Keratinocyte (primary cell): ENCODE data around the gene CREBRF.

ENCODE experiments used
- EZH2 ChIP-seq: IDR thresholded peaks from one replicate; pipeline ENCODE4 v1.6.1; 2012; ENCODE audit warnings: inconsistent platforms, mild to moderate bottlenecking, low read length, moderate library complexity
- TF ChIP-seq, protein P1 (sequence below), 3 experiments: IDR thresholded peaks in 1 of 3; conservative IDR thresholded peaks in 1 of 3; optimal IDR thresholded peaks in 1 of 3; 2 replicates in 2 of 3; 3 replicates in 1 of 3; pipeline versions ENCODE3 to v1.5.1; 2011; ENCODE audit warnings: low read length in 3 of 3, mild to moderate bottlenecking in 3 of 3, moderate library complexity in 2 of 3, control low read depth in 1 of 3, inconsistent platforms in 1 of 3; ENCODE audit not compliant: insufficient read depth in 2 of 3; ENCODE audit errors: extremely low read depth in 1 of 3

DNA sequence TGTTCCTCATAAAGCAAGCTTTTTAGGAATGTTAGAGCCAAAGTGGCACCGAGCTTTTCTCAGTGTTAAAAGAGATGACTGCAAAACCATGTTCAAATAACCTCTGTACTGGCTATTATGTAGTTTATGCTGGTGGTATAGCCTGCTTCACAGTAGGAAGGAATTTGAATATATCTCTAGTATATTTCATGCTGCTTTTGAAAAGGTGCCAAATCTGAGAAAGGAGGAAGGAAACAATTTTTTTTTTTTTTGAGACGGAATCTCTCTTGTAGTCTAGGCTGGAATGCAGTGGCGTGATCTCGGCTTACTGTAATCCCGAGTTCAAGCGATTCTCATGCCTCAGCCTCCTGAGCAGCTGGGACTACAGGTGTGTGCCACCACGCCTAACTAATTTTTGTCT, 13.5 kb downstream of the CREBRF start:
- TF ChIP-seq, protein P1, sequence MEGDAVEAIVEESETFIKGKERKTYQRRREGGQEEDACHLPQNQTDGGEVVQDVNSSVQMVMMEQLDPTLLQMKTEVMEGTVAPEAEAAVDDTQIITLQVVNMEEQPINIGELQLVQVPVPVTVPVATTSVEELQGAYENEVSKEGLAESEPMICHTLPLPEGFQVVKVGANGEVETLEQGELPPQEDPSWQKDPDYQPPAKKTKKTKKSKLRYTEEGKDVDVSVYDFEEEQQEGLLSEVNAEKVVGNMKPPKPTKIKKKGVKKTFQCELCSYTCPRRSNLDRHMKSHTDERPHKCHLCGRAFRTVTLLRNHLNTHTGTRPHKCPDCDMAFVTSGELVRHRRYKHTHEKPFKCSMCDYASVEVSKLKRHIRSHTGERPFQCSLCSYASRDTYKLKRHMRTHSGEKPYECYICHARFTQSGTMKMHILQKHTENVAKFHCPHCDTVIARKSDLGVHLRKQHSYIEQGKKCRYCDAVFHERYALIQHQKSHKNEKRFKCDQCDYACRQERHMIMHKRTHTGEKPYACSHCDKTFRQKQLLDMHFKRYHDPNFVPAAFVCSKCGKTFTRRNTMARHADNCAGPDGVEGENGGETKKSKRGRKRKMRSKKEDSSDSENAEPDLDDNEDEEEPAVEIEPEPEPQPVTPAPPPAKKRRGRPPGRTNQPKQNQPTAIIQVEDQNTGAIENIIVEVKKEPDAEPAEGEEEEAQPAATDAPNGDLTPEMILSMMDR (optimal IDR thresholded peaks at IDR 0.05 in 1 of 3, IDR thresholded peaks at IDR 0.05 in 1 of 3, conservative IDR thresholded peaks at IDR 0.05 in 1 of 3; ENCODE audit: extremely low read depth in 1 of 3, insufficient read depth in 2 of 3, low read length in 3 of 3): no peak
- TF ChIP-seq EZH2: no peak
